Sigmoid colon (tissue), 7 donors: ENCODE measurements around the gene MS4A1. TPM values are rescaled to one million over a fixed set of nuclear protein-coding genes. Genes with fewer than 3 reads are reported as not detected.

Experiments
- DNase-seq: peaks from one replicate; pipeline ENCODE4 v3.0.0-alpha.2; 2019
- H3K27ac ChIP-seq, 4 donors: fragments of 200-600 bp; sonication (generic); one replicate each; pipeline ENCODE4 v1.5.1; 2016 to 2019; ENCODE audit warnings: mild to moderate bottlenecking in 1 of 4
- H3K27me3 ChIP-seq, 3 donors: fragments of 200-600 bp; sonication (generic); one replicate each; pipeline ENCODE4 v1.5.1; 2019; ENCODE audit warnings: mild to moderate bottlenecking in 1 of 3
- H3K36me3 ChIP-seq, 4 donors: fragments of 200-600 bp; sonication (generic); one replicate each; pipeline ENCODE4 v1.5.1; 2016 to 2019
- H3K4me1 ChIP-seq, 4 donors: fragments of 200-600 bp; sonication (generic); one replicate each; pipeline ENCODE4 v1.5.1; 2017 to 2019
- H3K4me3 ChIP-seq, 4 donors: fragments of 200-600 bp; sonication (generic); one replicate each; pipeline ENCODE4 v1.5.1; 2017 to 2019; ENCODE audit warnings: mild to moderate bottlenecking in 2 of 4, moderate library complexity in 1 of 4
- H3K9me3 ChIP-seq, 4 donors: fragments of 200-600 bp in 3 of 4; sonication (generic) in 3 of 4; one replicate each; pipeline versions ENCODE4 v1.5.1 to v1.6.1; 2013 to 2019
- CTCF ChIP-seq, 4 experiments: fragments of 450-650 bp in 3 of 4; fragments of 200-600 bp in 1 of 4; IDR thresholded peaks; one replicate each; pipeline ENCODE4 v1.5.1; 2016 to 2019; ENCODE audit warnings: antibody characterized with exemption in 4 of 4, mild to moderate bottlenecking in 3 of 4, moderate library complexity in 2 of 4
- EP300 ChIP-seq, 4 donors: sonication (generic); formaldehyde crosslinking; IDR thresholded peaks; one replicate each; pipeline ENCODE4 v1.6.1; 2017; ENCODE audit warnings: antibody characterized with exemption in 4 of 4
- POLR2A ChIP-seq, 2 donors: fragments of 450-650 bp; IDR thresholded peaks; one replicate each; pipeline ENCODE4 v1.6.1; 2016; ENCODE audit warnings: antibody characterized with exemption in 2 of 2, mild to moderate bottlenecking in 2 of 2, moderate library complexity in 2 of 2
- POLR2AphosphoS5 ChIP-seq, 4 donors: sonication (generic); formaldehyde crosslinking; IDR thresholded peaks; one replicate each; pipeline ENCODE4 v1.6.1; 2017; ENCODE audit warnings: antibody characterized with exemption in 4 of 4
- WGBS, 2 donors: extraction: QIAGEN DNeasy Blood & Tissue Kit; methylation state at CpG; one replicate each; pipeline ENCODE4 v1.1.7; 2013; 5-methylcytosine and 5-hydroxymethylcytosine counted together
- intact Hi-C: fragments of 100-400 bp; cut with DNase I; formaldehyde crosslinking; loops from one replicate; pipeline ENCODE4 v1.15.1; 2023
- polyA plus RNA-seq, 3 donors: library from polyadenylated mRNA; stranded (reverse); fragments of 200-250 nt; gene quantifications; one replicate each; pipeline ENCODE4 v1.2.3, GENCODE V29; 2013
- total RNA-seq, 4 donors: library from RNA; depleted of rRNA; stranded (reverse); fragments of >200 nt; gene quantifications; one replicate each; pipeline ENCODE4 v1.1.0, GENCODE V29; 2016
- donor health status: healthy with polysubstance abuse.
- donor health status: Bipolar disorder and iron deficiency.
- donor health status: healthy.

The MS4A1 gene
- total RNA-seq, result not detected
- polyA plus RNA-seq, result 100 to 1,000 TPM in 1 of 3 donors, 1 to 10 TPM in 1, under 1 TPM in 1; 0.69 to 109 (median 1.8) TPM

- intact Hi-C loops, result no loop called here
- Histone ChIP-seq H3K27me3 (no peaks in the 10 kb centered on the region), H3K9me3 (no peaks in the 10 kb centered on the region), H3K4me3 (no peak within 1 kb of the TSS), H3K36me3 (no peaks in the 10 kb centered on the region), H3K4me1 (no peaks in the 10 kb centered on the region), H3K27ac (no peak within 1 kb of the TSS)
- DNase-seq, result no peak
- 54 to 78% methylated on average over 4 of the region's 4 CpGs for WGBS, 2 donors
- TF ChIP-seq POLR2A (IDR thresholded peaks at IDR 0.05), result no peak
- TF ChIP-seq CTCF (IDR thresholded peaks at IDR 0.05), result no peak
- no peak for TF ChIP-seq POLR2AphosphoS5 (IDR thresholded peaks at IDR 0.05)
- TF ChIP-seq EP300 (IDR thresholded peaks at IDR 0.05), result no peak
Measured at GRCh38 chr11:60455531-60456042, at the start of gene MS4A1. Gene MS4A1, plus strand, starts transcription at chr11:60455847. Its CDS starts 6,528 bp downstream, at chr11:60462375.

- intact Hi-C loops, result no loop called here
- no peaks in the 10 kb centered on the region for H3K4me1 ChIP-seq
- H3K4me3 ChIP-seq, result no peak overlapping the region
- no peak overlapping the region for H3K27ac ChIP-seq
- H3K27me3 ChIP-seq, result no peaks in the 10 kb centered on the region
- no peaks in the 10 kb centered on the region for H3K9me3 ChIP-seq
- DNase-seq, result no peak
- whole genome bisulfite sequencing, 2 donors, result 16 to 30% methylated on average over 2 of the region's 2 CpGs
- TF ChIP-seq POLR2A (IDR thresholded peaks at IDR 0.05) (no peak), POLR2AphosphoS5 (IDR thresholded peaks at IDR 0.05) (no peak), EP300 (IDR thresholded peaks at IDR 0.05) (no peak), CTCF (IDR thresholded peaks at IDR 0.05) (no peak)
- no peaks in the 10 kb centered on the region for H3K36me3 ChIP-seq
Measured at GRCh38 chr11:60420015-60420414, 35.6 kb upstream of the MS4A1 start.

GRCh38 chr11:60422609-60423008 lies 33.0 kb upstream of the MS4A1 start:
- DNase-seq, result no peak
- H3K4me1 ChIP-seq, result no peaks in the 10 kb centered on the region
- TF ChIP-seq EP300 (IDR thresholded peaks at IDR 0.05), result no peak
- TF ChIP-seq POLR2AphosphoS5 (IDR thresholded peaks at IDR 0.05), result no peak
- no peak for TF ChIP-seq CTCF (IDR thresholded peaks at IDR 0.05)
- TF ChIP-seq POLR2A (IDR thresholded peaks at IDR 0.05), result no peak
- no peaks in the 10 kb centered on the region for H3K27me3 ChIP-seq
- intact Hi-C loops, result no loop called here
- H3K4me3 ChIP-seq, result no peak overlapping the region
- no peaks in the 10 kb centered on the region for H3K36me3 ChIP-seq
- H3K9me3 ChIP-seq, result no peaks in the 10 kb centered on the region
- WGBS, 2 donors, result 33 to 81% methylated on average over 1 of the region's 1 CpG
- H3K27ac ChIP-seq, result no peak overlapping the region

- Histone ChIP-seq H3K4me1 (no peaks in the 10 kb centered on the region), H3K4me3 (no peak overlapping the region), H3K36me3 (no peaks in the 10 kb centered on the region), H3K27me3 (no peaks in the 10 kb centered on the region), H3K27ac (no peak overlapping the region), H3K9me3 (no peaks in the 10 kb centered on the region)
- intact Hi-C loops, result no loop called here
- no peak for TF ChIP-seq EP300 (IDR thresholded peaks at IDR 0.05)
- TF ChIP-seq POLR2AphosphoS5 (IDR thresholded peaks at IDR 0.05), result no peak
- TF ChIP-seq CTCF (IDR thresholded peaks at IDR 0.05), result no peak
- TF ChIP-seq POLR2A (IDR thresholded peaks at IDR 0.05), result no peak
- DNase-seq, result no peak
- 57 to 67% methylated on average over 2 of the region's 2 CpGs for WGBS, 2 donors
Measured at GRCh38 chr11:60428517-60428916, 27.1 kb upstream of the MS4A1 start.

GRCh38 chr11:60429272-60429671 lies 26.4 kb upstream of the MS4A1 start, which contains the start of gene MS4A5:
Gene MS4A5, plus strand, starts transcription at chr11:60429572. Its CDS starts 103 bp downstream, at chr11:60429675.
- Histone ChIP-seq H3K27ac (no peak within 1 kb of the TSS), H3K36me3 (no peaks in the 10 kb centered on the region), H3K4me1 (no peaks in the 10 kb centered on the region), H3K27me3 (no peaks in the 10 kb centered on the region), H3K4me3 (no peak within 1 kb of the TSS), H3K9me3 (no peaks in the 10 kb centered on the region)
- 95 to 97% methylated on average over 5 of the region's 5 CpGs for WGBS, 2 donors
- intact Hi-C loops, result no loop called here
- DNase-seq, result no peak
- TF ChIP-seq CTCF (IDR thresholded peaks at IDR 0.05) (no peak), POLR2AphosphoS5 (IDR thresholded peaks at IDR 0.05) (no peak), EP300 (IDR thresholded peaks at IDR 0.05) (no peak), POLR2A (IDR thresholded peaks at IDR 0.05) (no peak)
